Right ventricle myocardium inferior (tissue), 1 donor: ENCODE measurements around the gene DNAJC11. TPM values are rescaled to one million over a fixed set of nuclear protein-coding genes. Genes with fewer than 3 reads are reported as not detected.
A peak's percentile ranks its signal among the peaks of the same experiment; 100 is the strongest.
"Not testable (repeated sequence)": the region's sequence is repeated elsewhere in the genome, so short reads cannot be mapped to it uniquely, and the experiment has no call there.

Experiments
- ATAC-seq: fragments of 200-7000 bp; cut with Tn5 transposase; one replicate; pipeline ENCODE4 v1.9.1; 2020; ENCODE audit warnings: mild to moderate bottlenecking, moderate library complexity
- DNase-seq: peaks from one replicate; pipeline ENCODE4 v3.0.0; 2021; ENCODE audit errors: missing footprints
- intact Hi-C: fragments of 100-400 bp; cut with DNase I; formaldehyde crosslinking; loops from one replicate; pipeline ENCODE4 v1.11.0; 2022
- total RNA-seq: library from RNA; stranded (reverse); fragmentation: NEBNext Ultra II Directional; extraction: Animal tissue kit (Norgen Biotek cat#: 25700); gene quantifications from one replicate; pipeline ENCODE4 v1.2.1, GENCODE V29; 2021
- donor health status: DM: no; HTN: yes; CAD: no; lungs with severe emphysema.

The DNAJC11 gene
- total RNA-seq, 1 donor from 2014 or later, result 74.1 TPM

DNA sequence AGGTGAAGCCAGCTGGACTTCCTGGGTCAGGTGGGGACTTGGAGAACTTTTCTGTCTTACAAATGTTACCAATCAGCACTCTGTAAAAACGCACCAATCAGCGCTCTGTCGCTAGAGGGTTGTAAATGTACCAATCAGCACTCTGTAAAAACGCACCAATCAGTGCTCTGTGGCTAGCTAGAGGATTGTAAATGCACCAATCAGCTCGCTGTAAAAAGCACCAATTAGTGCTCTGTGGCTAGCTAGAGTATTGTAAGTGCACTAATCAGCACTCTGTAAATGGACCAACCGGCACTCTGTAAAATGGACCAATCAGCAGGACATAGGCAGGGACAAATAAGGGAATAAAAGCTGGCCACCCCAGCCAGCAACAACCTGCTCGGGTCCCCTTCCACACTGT is 39.1 kb downstream of the DNAJC11 start:
- DNase-seq, ATAC-seq, intact Hi-C loops: not testable (repeated sequence)

GRCh38 chr1:6660415-6661049 is 41.1 kb downstream of the DNAJC11 start:
- intact Hi-C loops, result no loop called here
- DNase-seq, result no peak
- no peak for ATAC-seq

DNA sequence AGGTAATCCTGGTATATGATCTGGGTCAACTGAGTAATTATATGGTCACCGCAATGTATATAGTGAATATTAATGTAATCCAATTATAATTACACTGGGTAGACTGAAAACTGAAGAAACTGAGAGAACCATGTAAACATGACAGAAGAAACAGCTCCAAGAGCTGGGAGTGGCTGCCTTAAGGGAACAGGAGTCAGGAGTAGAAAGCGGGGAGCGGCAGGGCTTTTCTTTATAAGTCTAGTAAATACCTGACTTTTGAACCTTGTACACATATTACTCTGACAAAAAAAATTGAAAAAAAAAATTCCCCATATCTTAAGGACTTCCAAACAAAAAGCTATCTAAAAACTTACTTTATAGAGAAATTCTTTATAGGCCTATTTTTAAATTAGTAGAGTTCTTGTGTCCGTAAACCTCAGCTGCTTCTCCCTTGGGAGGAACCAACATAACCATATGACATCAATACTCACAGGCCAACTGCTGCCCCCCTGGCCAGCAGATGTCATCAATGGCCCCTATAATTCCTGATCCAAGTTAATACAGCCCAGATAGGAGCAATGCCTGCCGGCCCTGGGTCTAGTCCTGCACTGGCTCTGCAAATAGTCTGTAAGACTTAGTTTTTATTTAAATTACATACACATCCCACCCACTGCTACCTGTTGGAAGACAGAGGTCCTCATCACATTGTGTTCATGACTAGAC is 43.1 kb downstream of the DNAJC11 start:
- DNase-seq (no peak), ATAC-seq (no peak)
- intact Hi-C loops, result loop anchor here (5.0 kb wide), 1 partner anchor 44 kb away; the partner anchor contains the start of gene DNAJC11

DNA sequence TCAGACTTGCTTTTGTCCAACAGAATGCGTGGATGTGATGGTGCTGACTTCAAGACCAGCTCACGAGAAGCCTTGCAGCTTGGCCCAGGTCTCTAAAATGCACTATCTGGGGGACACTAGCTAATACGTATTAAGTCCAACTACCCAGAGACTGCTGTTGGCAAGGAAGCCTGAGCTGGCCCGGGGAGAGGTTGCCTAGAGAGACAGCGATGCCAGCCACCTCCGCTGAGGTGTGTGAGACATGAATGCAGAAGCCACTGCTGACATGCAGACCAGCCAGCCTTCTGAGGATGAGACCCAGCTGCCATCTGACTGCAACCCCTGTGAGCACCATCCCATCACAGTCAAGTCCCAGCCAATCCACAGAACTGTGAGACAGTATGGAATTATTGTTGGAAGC is 44.5 kb downstream of the DNAJC11 start:
- peak; percentile 77 for DNase-seq
- ATAC-seq, result peak; percentile 88
- intact Hi-C loops, result loop anchor here (5.0 kb wide), 1 partner anchor 45 kb away; the partner anchor contains the start of gene DNAJC11

DNA sequence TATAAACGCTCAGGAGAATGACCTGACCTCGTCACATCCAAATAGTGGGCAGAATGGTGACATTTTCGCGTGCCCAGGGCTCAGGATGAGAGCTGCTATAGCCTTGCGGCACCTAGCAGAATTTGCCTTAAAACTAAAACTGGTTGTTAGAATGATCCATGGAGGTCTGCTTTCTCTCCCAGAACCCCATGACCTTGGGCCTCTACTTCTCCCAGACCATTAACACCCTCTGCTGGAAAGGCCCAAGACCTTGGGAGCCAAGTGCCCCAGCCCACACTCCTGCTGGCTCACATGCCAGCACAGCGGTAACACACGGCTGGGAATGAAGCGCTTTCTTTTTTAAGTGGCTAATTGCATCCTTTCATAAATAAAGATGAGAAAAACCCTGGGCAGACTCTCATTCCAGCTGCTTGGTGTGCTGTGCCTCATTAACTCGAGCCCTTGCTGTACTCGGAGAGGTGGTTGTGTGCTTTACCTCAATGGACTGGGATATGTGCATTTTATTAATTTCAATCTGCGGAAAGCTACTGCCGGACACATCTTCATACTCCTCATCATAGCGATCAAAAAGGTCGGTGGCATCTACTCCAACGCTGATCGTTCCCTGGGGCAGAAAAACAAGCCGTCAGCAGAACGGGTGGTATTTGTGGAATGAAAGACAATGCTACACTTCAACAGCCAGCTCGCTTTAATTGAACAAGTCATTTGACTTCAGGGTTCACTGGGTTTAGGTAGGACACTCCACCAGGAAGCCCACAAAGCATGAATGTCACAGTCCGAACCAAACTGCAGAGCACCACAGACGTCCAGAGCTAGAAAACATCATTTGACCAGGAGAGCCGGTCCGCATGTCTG is 48.0 kb downstream of the DNAJC11 start:
- no peak for DNase-seq
- intact Hi-C loops, result no loop called here
- no peak for ATAC-seq

DNA sequence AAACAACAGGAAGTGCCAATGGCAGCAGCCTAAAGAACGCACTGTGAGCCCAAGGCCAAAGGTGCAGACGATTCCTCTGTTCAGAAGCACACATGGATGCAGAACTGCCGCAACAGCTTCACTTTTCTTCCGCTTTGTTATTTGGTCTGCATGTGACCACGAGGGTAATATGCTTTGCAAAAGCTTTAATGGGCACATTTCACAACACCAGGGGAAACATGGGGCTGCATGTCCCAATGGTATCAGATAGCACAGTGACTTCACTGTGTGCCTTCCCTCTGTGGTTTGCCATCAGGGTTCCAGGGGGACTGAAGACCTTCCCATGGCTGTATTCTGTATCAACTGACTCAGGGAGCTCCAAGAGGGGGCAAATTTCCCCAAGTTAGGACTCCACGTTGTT is 48.6 kb downstream of the DNAJC11 start:
- ATAC-seq, result no peak
- intact Hi-C loops, result no loop called here
- no peak for DNase-seq

DNA sequence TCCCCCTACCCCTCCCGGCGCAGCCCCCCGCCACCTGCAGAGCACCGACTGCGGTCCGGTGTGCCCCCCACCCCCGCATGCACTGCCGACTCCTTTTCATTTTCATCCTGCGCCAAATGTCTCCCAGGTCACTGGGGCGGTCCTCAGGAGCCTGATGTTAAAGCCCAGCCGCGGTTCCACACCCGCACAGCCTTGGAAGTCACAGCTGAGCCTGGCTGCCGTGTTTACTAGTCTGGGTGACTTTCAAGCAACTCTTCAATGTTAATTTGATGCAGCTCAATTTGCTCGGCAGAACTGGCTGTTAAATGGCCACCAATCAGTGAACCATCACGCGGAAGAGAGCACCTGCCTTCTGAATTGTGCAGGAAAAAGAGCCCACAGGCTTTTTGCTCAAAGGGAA is 49.7 kb downstream of the DNAJC11 start:
- DNase-seq (no peak), ATAC-seq (no peak)
- intact Hi-C loops, result no loop called here

DNA sequence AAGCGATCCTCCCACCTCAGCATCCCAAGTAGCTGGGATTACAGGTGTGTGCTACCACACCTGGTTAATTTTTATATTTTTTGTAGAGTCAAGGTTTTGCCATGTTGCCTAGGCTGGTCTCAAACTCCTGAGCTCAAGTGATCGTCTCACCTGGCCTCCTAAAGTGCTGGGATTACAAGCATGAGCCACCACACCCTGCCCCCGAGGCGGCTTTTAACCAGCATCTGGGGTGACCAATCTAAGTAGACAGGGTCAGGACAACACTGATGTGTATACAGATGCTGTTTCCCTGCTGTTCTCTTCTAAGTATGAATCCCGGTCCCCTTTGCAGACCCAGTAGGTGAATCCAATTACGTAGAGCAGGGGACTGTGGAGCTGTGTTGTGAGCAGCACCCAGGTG is 53.1 kb downstream of the DNAJC11 start:
- intact Hi-C loops, result loop anchor here (5.0 kb wide), 1 partner anchor 161 kb away; no protein-coding TSS in a partner anchor
- ATAC-seq, result no peak
- no peak for DNase-seq

DNA sequence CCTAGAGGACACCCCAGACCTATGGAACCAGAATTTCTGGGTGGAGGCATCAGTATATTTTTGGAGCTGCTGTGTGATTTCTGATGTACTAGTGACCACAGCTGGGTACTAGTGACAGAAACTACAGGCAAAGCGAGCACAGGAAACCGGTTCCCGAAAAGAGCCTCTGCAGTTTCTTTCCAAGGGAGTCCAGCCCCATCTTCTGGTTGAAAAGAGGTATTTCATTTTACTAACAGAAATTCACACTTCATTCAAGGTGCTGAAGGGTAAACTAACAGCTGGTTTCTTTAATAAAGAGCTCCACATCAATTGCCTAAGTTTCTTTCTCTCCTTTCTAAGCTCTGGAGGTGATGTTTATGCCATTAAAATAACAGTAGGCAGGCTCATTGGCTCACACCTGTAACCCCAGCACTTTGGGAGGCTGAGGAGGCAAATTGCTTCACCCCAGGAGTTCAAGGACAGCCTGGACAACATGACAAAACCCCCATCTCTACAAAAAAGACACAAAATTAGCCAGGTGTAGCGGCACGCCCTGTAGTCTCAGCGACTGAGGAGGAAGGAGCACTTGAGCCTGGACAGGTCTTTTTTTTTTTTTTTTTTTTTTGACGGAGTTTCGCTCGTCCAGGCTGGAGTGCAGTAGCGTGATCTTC is 55.0 kb downstream of the DNAJC11 start:
- intact Hi-C loops, result loop anchor here (5.0 kb wide), 1 partner anchor 159 kb away; no protein-coding TSS in a partner anchor
- DNase-seq, result no peak
- peak; percentile 32 for ATAC-seq

DNA sequence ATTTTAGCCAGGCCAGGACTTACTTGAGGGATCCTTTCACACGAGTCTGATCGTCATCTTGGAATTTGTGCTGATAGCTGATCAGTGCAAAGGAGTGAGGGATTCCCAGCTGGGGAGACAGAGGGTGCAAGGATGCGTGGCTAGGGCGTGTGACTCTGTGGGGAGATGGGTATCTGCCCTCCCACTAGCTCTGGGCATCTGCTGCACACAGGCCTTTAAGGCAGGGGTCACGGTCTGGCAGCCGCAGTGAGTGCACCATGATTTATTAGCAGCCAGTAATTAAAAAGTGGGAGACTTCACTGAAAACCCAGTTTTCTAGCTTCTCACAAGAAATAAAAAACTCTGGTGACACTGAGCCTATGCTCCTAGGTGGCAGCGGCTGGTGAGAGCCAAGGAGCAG is 56.6 kb downstream of the DNAJC11 start:
- DNase-seq (no peak), ATAC-seq (no peak)
- intact Hi-C loops, result loop anchor here (5.0 kb wide), 1 partner anchor 158 kb away; no protein-coding TSS in a partner anchor

DNA sequence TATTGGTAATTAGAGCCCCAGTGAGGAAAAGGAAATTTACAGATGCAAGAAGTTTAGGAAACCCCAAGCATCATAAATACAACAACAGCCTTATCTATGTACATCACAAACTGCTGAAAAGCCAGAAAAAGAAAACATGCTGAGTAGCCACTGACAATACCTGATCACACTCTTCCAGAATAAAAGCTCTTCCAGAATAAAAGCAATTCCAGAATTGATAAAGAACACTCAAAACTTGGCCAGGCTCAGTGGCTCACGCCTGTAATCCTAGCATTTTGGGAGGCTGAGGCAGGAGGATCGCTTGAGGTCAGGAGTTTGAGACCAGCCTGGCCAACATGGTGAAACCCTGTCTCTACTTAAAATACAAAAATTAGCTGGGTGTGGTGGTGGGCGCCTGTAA is 60.7 kb downstream of the DNAJC11 start:
- ATAC-seq, intact Hi-C loops, DNase-seq: not testable (repeated sequence)

- ATAC-seq, result peak; percentile 81
- peak; percentile 93 for DNase-seq
- intact Hi-C loops, result no loop called here
Observed at GRCh38 chr1:6638226-6638625, 63.4 kb downstream of the DNAJC11 start.

DNA sequence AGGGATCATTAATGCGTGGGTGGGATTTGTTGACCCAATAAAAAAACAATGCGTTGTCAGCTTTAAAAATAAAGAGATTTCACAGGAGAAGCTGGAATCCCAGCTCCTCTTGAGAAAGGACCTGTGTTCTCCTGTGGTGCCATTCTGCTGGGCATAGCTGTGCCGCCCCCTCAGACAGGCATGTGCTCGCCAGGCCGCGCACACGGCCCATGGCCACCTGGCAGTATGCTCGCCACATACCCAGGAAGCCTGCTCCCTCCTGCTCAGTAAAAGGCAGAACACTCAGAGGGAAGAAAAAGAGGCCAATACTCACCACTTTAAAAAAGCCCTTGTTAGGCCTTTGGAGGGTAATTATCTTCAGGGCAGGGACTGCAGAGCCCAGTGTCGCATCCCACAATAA is 63.8 kb downstream of the DNAJC11 start:
- intact Hi-C loops, result no loop called here
- ATAC-seq, result peak; percentile 7
- DNase-seq, result no peak

DNA sequence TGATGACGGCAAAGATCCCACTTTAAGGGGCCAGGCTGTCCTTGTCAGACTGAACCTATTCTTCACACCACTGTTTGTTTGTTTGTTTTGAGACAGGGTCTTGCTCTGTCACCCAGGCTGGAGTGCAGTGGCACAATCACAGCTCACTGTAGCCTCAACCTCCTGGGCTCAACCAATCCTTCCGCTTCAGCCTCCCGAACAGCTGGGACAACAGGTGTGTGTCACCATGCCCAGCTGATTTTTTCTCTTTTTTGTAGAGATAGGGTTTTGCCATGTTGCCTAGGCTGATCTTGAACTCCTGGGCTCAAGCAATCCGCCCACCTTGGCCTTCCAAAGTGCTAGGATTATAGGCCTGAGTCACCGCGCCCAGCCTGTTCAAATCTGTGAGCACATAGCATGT is 64.8 kb downstream of the DNAJC11 start:
- DNase-seq, ATAC-seq, intact Hi-C loops: not testable (repeated sequence)

DNA sequence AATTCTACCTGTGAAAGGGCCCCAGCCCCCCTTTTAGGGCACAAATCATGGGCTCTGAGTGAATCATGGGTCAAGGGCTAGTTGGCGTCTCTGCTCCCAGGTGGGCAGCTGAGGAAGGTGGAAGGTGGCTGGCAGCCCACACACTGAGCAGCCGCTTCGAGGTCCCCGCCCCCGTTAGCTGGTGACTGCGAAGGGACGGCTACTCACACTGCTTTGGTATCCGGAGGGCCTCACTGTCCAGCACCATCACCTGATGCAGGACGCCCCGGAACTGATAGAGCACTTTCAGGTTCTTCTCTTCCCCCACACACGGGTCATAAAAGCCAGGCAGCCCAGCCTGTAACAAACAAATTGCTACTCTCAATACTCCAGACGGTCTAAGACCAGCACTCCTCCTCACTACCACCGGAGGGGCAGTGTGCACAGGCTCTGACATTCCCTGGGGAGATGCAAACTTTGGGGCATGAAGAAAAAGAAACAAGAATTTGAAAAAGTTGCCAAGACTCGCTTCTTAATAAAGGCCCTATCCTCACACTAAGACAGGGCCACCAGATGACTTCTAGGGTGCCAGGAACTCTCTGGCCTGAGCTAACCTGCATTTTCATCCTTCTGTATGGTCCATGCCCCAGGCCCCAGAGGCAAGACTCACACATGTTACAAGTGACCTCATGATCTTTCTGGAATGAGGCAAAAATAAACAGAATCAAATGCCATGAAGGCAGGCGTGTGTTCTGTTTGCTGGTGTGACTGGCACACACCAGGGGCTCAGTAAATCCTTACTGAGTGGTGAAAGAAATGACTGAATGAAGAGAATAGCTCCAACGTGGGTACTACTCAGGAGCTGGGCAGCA is 65.5 kb downstream of the DNAJC11 start:
- intact Hi-C loops, result no loop called here
- DNase-seq (no peak), ATAC-seq (no peak)

DNA sequence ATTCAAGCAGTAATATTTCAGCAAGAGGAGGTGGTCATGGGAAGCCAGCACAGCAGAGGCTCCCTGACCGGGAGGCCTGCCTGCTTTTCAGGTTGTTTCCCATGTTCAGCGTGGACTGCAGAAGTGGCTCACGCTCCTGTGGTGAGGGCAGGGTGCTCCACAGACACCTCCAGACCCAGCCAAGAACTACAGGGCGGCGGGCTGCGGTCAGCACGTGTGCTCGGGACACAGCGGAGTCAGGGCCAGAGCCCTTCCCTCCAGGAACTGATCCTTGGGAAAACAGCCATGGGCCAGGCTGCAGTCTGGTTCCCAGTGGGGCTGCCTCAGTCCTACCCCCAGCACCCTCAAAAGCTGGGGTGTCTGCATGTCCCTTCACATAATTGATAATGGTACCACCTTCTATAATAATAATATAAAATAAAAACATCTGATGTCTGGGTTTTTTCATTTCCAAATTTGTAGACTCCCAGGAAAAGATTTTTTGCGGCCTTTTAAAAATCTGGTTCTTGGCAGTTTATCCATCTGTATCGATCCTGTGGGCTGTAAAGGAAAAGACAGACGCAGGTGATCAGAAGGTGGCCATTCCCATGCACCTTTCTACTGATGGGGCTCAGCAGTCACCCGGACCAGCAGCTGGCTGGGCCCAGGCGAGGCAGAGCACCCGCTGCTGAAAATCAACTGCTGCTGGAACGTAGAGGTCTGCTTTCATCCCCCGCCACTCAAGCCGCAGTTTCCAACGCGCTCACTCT is 66.3 kb downstream of the DNAJC11 start:
- intact Hi-C loops, result no loop called here

DNA sequence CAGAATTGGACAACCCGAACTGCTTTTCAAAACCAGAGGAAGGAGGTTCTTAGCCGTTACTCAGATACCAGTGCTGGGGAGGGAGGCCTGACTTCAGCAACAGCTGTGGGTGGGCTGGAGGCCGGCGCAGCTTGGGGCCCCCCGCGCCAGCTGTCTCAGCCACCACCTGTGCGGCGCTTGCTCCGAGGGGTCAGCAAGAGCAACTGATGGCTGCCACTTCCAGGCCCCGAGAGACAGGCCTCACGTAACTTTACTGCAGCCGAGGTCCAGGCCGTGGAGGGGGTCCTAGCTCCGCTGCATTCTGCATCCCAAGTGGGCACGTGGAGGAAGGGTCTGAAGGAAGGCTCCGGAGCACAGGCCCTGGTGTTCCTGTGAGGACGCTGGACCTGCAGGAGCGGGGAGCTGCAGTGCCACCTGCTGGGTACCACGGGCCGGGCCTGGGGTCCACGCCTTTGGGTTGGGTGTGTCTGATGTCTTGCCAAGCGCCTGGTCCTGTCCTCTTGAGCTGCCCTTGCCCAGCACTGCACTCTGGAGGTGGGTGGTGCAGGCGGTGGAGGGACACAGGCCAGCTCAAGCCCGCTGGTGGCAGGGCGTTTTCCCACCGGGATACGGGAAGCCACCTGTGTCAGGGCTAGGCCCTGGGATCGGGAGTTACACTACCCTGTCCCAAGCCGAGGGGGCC is 67.1 kb downstream of the DNAJC11 start:
- no peak for DNase-seq
- ATAC-seq, result peak; percentile 72
- intact Hi-C loops, result no loop called here

More for the DNA sequence above, 66.3 kb downstream of the DNAJC11 start:
- DNase-seq, result no peak
- no peak for ATAC-seq
